ENCODE measurements around the gene ARV1. TPM values are rescaled to one million over a fixed set of nuclear protein-coding genes. Genes with fewer than 3 reads are reported as not detected.

ARV1 gene
- total and polyA plus RNA-seq, 2 experiments from 2014 or later, result 10.4 to 20.0 TPM

- Histone ChIP-seq H3K36me3 (ENCODE audit: insufficient read depth) (no peaks in the 10 kb centered on the region), H3K4me1 (ENCODE audit: insufficient read depth) (no peaks in the 10 kb centered on the region), H3K79me2 (replicated peaks; ENCODE audit: insufficient read depth) (no peaks in the 10 kb centered on the region), H3F3A (replicated peaks; ENCODE audit: low read depth) (no peaks in the 10 kb centered on the region), H3K9me2 (ENCODE audit: insufficient read depth) (no peaks in the 10 kb centered on the region), H3K27me3 (ENCODE audit: insufficient read depth) (peaks cover 5% of the 10 kb centered on the region; the same call in 1 of the 2 replicates), H2AFZ (no peak overlapping the region), H3K4me2 (no peak overlapping the region), H3K4me3 (no peak overlapping the region), H4K20me1 (replicated peaks; ENCODE audit: insufficient read depth) (no peaks in the 10 kb centered on the region), H3K27ac (ENCODE audit: low read depth) (no peak overlapping the region)
- H3K9me3 Mint-ChIP-seq, result peaks cover 15% of the 10 kb centered on the region
- TF ChIP-seq JUNB (IDR thresholded peaks at IDR 0.05; ENCODE audit: unreplicated experiment) (no peak), EZH2 (IDR thresholded peaks at IDR 0.05; ENCODE audit: low read depth, unreplicated experiment) (no peak), REST (IDR thresholded peaks at IDR 0.05; ENCODE audit: unreplicated experiment) (no peak), STAT1 (IDR thresholded peaks at IDR 0.05; ENCODE audit: unreplicated experiment) (no peak), ZNF462 (CRISPR knock-in tag; IDR thresholded peaks at IDR 0.05) (no peak), POLR2AphosphoS5 (IDR thresholded peaks at IDR 0.05; ENCODE audit: low read depth) (no peak), CREB1 (CRISPR knock-in tag; IDR thresholded peaks at IDR 0.05; ENCODE audit: low read depth) (no peak), ZNF331 (CRISPR knock-in tag; IDR thresholded peaks at IDR 0.05; ENCODE audit: low read depth) (no peak), ETS1 (IDR thresholded peaks at IDR 0.05) (no peak), NANOG (IDR thresholded peaks at IDR 0.05; ENCODE audit: borderline replicate concordance) (no peak), CTCF (conservative IDR thresholded peaks at IDR 0.05; ENCODE audit: low read depth in 2 of 2) (no peak), ZNF114 (CRISPR knock-in tag; IDR thresholded peaks at IDR 0.05) (no peak), EZH2phosphoT487 (IDR thresholded peaks at IDR 0.05; ENCODE audit: unreplicated experiment) (no peak)
- no peak overlapping the region for H3K4me3 Mint-ChIP-seq
- H3K4me1 Mint-ChIP-seq, result no peaks in the 10 kb centered on the region
- H3K27me3 Mint-ChIP-seq (ENCODE audit: insufficient read depth, low read depth, poor library complexity), result peaks cover 2% of the 10 kb centered on the region
- no peak overlapping the region for H3K27ac Mint-ChIP-seq
- ATAC-seq, result no peak
- DNase-seq (ENCODE audit: low spot score), result no peak
- no peaks in the 10 kb centered on the region for H3K36me3 Mint-ChIP-seq (ENCODE audit: low read depth)
Observed at GRCh38 chr1:231011360-231011759, 32.5 kb downstream of the ARV1 start.

Measured in GM23338 (cell line).